ENCODE results near the gene NRXN2.

Gene NRXN2

DNA sequence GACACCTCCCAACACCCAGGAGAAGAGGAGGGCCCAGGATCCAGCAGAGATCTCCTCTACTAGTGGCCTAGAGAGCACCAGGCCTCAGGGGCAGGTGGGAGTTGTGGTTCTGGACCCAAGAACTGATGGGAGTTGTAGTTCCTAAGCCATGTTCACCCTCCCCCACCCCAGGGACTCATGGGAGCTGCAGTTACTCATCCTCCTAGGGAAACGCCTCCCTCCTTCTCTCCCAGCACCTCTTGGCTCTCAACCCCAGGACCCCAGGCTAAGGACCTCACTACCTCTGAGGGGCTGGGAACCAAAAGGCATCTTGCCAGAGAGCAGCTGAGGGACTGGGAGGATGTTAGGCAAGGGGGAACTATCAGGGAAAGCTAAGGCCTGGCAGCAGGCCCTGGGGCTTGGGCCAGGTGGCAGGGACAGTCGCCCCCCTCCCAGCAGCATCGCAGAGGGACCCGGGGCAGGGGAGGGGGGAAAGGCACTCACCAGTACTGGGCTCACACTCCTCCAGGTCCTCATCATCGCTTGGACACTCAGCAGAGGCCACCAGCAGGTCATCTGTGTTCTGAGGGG, 103.1 kb downstream of the NRXN2 start:
- Histone ChIP-seq H3K27ac (no peak overlapping the region), H3K27me3 (ENCODE audit: insufficient read depth, low read depth) (peaks cover 23% of the 10 kb centered on the region), H4K20me1 (ENCODE audit: insufficient read depth) (no peaks in the 10 kb centered on the region), H3K4me1 (ENCODE audit: low read depth, poor library complexity, severe bottlenecking) (no peaks in the 10 kb centered on the region), H3K79me2 (ENCODE audit: insufficient read depth, low read depth) (no peaks in the 10 kb centered on the region), H3K4me2 (no peak overlapping the region), H3K36me3 (ENCODE audit: insufficient read depth) (no peaks in the 10 kb centered on the region), H3K9ac (no peak overlapping the region), H2AFZ (ENCODE audit: low read depth) (no peak overlapping the region), H3K4me3 (IDR thresholded peaks at IDR 0.05; ENCODE audit: insufficient read depth, low read depth, low read length) (no peak overlapping the region)
- TF ChIP-seq, protein P1, sequence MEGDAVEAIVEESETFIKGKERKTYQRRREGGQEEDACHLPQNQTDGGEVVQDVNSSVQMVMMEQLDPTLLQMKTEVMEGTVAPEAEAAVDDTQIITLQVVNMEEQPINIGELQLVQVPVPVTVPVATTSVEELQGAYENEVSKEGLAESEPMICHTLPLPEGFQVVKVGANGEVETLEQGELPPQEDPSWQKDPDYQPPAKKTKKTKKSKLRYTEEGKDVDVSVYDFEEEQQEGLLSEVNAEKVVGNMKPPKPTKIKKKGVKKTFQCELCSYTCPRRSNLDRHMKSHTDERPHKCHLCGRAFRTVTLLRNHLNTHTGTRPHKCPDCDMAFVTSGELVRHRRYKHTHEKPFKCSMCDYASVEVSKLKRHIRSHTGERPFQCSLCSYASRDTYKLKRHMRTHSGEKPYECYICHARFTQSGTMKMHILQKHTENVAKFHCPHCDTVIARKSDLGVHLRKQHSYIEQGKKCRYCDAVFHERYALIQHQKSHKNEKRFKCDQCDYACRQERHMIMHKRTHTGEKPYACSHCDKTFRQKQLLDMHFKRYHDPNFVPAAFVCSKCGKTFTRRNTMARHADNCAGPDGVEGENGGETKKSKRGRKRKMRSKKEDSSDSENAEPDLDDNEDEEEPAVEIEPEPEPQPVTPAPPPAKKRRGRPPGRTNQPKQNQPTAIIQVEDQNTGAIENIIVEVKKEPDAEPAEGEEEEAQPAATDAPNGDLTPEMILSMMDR (conservative IDR thresholded peaks at IDR 0.05; ENCODE audit: low read depth, low read length) = no peak

DNA sequence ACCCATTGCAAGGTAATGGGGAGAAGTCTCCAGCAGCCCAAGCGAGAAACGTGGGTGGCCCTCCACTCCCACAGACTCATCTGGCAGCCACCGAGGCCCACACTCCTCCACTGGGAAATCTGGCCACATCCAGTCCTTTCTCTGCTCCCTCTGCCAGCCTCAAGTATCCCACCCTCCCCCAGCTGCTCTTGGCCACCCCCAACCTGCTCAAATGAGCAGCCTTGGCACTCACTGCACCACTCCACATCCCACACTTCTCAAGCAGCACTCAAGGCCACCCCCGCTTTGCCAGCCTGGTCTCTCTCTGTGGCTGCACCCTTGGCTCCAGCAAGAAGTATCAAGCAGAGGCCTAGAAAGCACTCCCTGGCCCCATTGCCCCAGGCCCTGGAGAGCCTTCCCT, 103.8 kb downstream of the NRXN2 start:
- Histone ChIP-seq H3K9ac (no peak overlapping the region), H3K4me2 (no peak overlapping the region), H2AFZ (ENCODE audit: low read depth) (no peak overlapping the region), H3K79me2 (ENCODE audit: insufficient read depth, low read depth) (no peaks in the 10 kb centered on the region), H3K4me3 (IDR thresholded peaks at IDR 0.05; ENCODE audit: insufficient read depth, low read depth, low read length) (no peak overlapping the region), H3K27me3 (ENCODE audit: insufficient read depth, low read depth) (peaks cover 19% of the 10 kb centered on the region), H3K27ac (no peak overlapping the region), H4K20me1 (ENCODE audit: insufficient read depth) (no peaks in the 10 kb centered on the region), H3K4me1 (ENCODE audit: low read depth, poor library complexity, severe bottlenecking) (no peaks in the 10 kb centered on the region), H3K36me3 (ENCODE audit: insufficient read depth) (no peaks in the 10 kb centered on the region)
- TF ChIP-seq, protein P1 (conservative IDR thresholded peaks at IDR 0.05; ENCODE audit: low read depth, low read length) = no peak

DNA sequence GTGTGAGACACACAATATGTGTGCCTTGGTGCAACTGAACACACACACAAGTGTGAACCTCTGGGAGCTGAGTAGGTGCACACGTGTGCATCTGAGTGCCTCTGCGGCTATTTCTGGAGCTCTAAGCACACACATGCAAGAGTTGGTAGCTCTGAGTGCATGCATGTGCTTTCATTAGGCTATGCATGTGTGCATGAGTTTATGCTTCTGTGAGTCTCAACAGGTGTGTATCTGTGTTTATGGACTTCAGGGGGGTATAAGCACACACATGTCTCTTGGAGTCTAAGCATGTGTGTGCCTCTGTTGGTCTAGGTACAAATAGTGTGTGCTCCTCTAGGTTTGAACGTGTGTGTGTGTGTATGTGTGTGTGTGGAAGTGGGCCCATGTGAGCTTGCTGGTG, 106.2 kb downstream of the NRXN2 start:
- Histone ChIP-seq H3K4me3 (IDR thresholded peaks at IDR 0.05; ENCODE audit: insufficient read depth, low read depth, low read length) (no peak overlapping the region), H2AFZ (ENCODE audit: low read depth) (no peak overlapping the region), H4K20me1 (ENCODE audit: insufficient read depth) (no peaks in the 10 kb centered on the region), H3K4me2 (no peak overlapping the region), H3K4me1 (ENCODE audit: low read depth, poor library complexity, severe bottlenecking) (no peaks in the 10 kb centered on the region), H3K36me3 (ENCODE audit: insufficient read depth) (no peaks in the 10 kb centered on the region), H3K27me3 (ENCODE audit: insufficient read depth, low read depth) (peaks cover 15% of the 10 kb centered on the region; the same call in 1 of the 2 replicates), H3K27ac (no peak overlapping the region), H3K9ac (no peak overlapping the region), H3K79me2 (ENCODE audit: insufficient read depth, low read depth) (no peaks in the 10 kb centered on the region)
- TF ChIP-seq, protein P1 (conservative IDR thresholded peaks at IDR 0.05; ENCODE audit: low read depth, low read length) = no peak

DNA sequence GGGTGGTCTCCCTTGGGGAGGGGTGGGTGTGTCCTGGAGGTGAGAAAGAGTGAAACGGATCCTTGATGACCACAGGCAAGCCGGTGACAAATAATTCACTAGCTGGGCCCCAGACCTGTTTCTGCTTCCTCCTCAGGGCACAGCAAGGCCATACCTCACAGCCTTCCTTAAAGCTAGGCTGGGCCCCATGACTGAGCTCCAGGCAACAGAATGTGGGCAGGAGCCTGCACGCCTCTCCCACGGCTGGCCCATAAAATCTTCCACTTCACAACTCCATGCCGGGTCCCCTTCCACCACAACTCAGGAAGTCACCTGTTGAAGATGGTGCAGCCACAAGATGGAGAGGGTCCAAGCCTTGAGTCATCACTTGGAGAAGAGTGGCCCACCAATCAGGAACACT, 108.1 kb downstream of the NRXN2 start:
- H3K9ac ChIP-seq = no peak overlapping the region
- no peak overlapping the region for H3K4me3 ChIP-seq (IDR thresholded peaks at IDR 0.05; ENCODE audit: insufficient read depth, low read depth, low read length)
- TF ChIP-seq, protein P1 (conservative IDR thresholded peaks at IDR 0.05; ENCODE audit: low read depth, low read length) = no peak
- no peaks in the 10 kb centered on the region for H3K36me3 ChIP-seq (ENCODE audit: insufficient read depth)
- H4K20me1 ChIP-seq (ENCODE audit: insufficient read depth) = no peaks in the 10 kb centered on the region
- peaks cover 20% of the 10 kb centered on the region; the same call in 1 of the 2 replicates for H3K27me3 ChIP-seq (ENCODE audit: insufficient read depth, low read depth)
- H3K79me2 ChIP-seq (ENCODE audit: insufficient read depth, low read depth) = no peaks in the 10 kb centered on the region
- no peak overlapping the region for H3K27ac ChIP-seq
- H3K4me2 ChIP-seq = no peak overlapping the region
- no peak overlapping the region for H2AFZ ChIP-seq (ENCODE audit: low read depth)
- no peaks in the 10 kb centered on the region for H3K4me1 ChIP-seq (ENCODE audit: low read depth, poor library complexity, severe bottlenecking)

Measured in KMS-11 (cell line).